ENCODE data around the gene CPNE4. TPM values are rescaled to one million over a fixed set of nuclear protein-coding genes. Genes with fewer than 3 reads are reported as not detected.
"Not testable (repeated sequence)": the region's sequence is repeated elsewhere in the genome, so short reads cannot be mapped to it uniquely, and the experiment has no call there.

The CPNE4 gene
- total RNA-seq, 4 donors from 2014 or later, result 0.79 TPM; not detected in 3

- ATAC-seq (ENCODE audit: low FRiP score) (no peak), DNase-seq (ENCODE audit: low spot score) (no peak)
- no peak for TF ChIP-seq CTCF (IDR thresholded peaks at IDR 0.05)
Observed at GRCh38 chr3:131972550-131972949, 62.3 kb downstream of the CPNE4 start.

GRCh38 chr3:131972091-131972490 lies 62.7 kb downstream of the CPNE4 start:
- no peak for DNase-seq (ENCODE audit: low spot score)
- no peak for TF ChIP-seq CTCF (IDR thresholded peaks at IDR 0.05)
- ATAC-seq (ENCODE audit: low FRiP score), result no peak

GRCh38 chr3:131963442-131963841 lies 71.4 kb downstream of the CPNE4 start:
- not testable (repeated sequence) for ATAC-seq (ENCODE audit: low FRiP score); DNase-seq (ENCODE audit: low spot score)

DNA sequence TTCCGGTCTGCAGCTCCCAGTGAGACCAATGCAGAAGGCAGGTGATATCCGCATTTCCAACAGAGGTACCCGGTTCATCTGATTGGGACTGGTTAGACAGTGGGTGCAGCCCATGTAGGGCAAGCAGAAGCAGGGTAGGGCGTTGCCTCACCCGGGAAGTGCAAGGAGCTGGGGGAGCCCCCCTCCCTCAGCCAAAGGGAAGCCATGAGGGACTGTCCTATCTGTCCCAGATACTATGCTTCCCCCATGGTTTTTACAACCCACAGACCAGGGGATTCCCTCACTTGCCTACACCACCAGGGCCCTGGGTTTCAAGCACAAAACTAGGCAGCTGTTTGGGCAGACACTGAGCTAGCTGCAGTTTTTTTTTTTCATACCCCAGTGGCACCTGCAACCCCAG lies 71.8 kb downstream of the CPNE4 start:
- DNase-seq (ENCODE audit: low spot score), result no peak
- no peak for ATAC-seq (ENCODE audit: low FRiP score)
- no peak for TF ChIP-seq CTCF (IDR thresholded peaks at IDR 0.05)

- no peak for TF ChIP-seq CTCF (IDR thresholded peaks at IDR 0.05)
- ATAC-seq (ENCODE audit: low FRiP score) (no peak), DNase-seq (ENCODE audit: low spot score) (no peak)
Observed at GRCh38 chr3:131960324-131960723, 74.5 kb downstream of the CPNE4 start.

- ATAC-seq (ENCODE audit: low FRiP score) (no peak), DNase-seq (ENCODE audit: low spot score) (no peak)
- no peak for TF ChIP-seq CTCF (IDR thresholded peaks at IDR 0.05)
Observed at GRCh38 chr3:131957980-131958379, 76.8 kb downstream of the CPNE4 start.

GRCh38 chr3:131957511-131957910 lies 77.3 kb downstream of the CPNE4 start:
- DNase-seq (ENCODE audit: low spot score) (no peak), ATAC-seq (ENCODE audit: low FRiP score) (no peak)
- no peak for TF ChIP-seq CTCF (IDR thresholded peaks at IDR 0.05)

- no peak for TF ChIP-seq CTCF (IDR thresholded peaks at IDR 0.05)
- DNase-seq (ENCODE audit: low spot score) (no peak), ATAC-seq (ENCODE audit: low FRiP score) (no peak)
Observed at GRCh38 chr3:131948806-131949205, 86.0 kb downstream of the CPNE4 start.
